ENCODE measurements around the gene AHDC1.
A peak's percentile ranks its signal among the peaks of the same experiment; 100 is the strongest.

AHDC1 gene

DNA sequence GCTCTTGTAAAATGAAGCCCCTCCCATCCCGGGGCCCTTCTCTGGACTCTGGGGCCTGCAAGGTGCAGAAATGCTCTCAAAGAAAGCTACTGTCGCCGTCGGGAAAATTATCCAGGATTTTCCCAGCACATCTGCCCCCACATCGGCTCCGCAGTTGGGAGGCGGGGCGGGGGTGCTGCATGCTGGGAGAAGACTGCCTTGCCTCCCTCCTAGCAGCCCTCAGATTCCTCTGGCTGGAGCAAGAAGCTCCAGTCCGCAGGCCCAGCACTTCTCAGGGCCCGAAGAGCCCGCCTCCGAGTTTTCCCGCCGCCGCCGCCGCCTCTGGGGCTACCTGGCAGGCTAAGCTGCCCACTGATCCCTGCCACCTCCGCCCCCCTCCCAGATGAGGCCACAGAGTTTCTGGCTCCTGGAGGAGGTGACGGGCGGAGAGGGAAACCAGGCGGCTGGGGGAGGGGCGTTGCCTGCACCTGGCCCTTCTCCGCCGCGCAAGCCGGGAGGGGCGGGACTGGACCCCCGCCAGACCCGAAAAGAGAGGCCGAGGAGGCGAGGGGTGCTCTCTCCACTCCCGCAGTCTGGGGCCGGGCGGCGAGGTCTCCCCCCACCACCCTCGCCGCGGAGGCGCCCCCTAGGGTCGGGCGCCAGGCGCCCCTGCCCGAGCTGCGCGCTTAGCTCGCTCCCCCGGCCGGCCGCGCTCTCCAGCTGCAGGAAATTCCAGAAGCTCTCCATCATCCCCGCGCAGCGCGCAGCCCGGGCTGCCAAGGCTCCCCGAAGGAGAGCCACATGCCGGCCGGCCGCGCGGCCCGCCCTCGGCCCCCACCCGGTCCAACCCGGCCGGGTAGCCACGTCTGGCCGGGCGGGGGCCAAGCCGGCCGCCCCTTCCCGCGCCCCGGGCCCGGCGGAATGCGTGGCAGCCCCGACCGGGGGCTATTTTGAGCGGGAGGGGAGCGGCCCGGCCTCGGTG lies 28.8 kb downstream of the AHDC1 start:
- DNase-seq = peak; percentile 17

DNA sequence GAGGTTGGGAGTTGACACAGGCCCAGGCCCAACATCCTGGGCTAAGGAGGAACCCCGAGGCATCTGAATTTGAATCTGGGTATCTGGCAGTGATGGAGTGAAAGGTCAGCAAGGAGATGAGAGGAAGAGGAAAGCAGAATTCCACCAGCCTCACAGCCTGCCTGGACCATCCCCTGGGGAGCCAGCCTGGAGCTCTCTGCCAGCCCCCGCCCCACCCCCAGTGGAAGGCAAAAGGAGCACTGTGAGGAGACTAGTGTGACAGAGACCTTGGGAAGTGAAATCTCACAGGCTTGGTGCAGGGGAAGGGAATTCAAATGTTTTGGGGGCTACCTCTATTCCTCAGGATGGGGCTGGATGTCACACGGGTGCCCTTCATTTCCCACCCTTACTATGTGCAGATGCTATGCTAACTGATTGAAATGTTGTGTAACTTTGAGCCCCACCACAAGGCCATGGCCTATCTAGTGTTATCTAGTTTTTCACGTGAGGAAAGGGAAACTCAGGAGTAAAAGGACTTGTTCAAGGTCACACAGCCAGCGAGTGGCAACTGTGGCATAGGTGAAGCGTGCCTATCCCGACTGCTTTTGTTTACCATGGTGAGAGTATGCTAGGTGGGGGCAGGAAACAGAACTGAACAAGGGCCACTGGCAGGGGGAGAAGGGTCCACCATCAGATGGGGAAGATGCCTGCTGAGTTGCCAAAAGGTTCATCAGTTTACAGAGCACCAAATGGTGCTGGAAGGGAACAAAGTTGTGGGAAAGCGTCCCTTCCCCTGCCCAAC lies 29.8 kb downstream of the AHDC1 start:
- no peak for DNase-seq

DNA sequence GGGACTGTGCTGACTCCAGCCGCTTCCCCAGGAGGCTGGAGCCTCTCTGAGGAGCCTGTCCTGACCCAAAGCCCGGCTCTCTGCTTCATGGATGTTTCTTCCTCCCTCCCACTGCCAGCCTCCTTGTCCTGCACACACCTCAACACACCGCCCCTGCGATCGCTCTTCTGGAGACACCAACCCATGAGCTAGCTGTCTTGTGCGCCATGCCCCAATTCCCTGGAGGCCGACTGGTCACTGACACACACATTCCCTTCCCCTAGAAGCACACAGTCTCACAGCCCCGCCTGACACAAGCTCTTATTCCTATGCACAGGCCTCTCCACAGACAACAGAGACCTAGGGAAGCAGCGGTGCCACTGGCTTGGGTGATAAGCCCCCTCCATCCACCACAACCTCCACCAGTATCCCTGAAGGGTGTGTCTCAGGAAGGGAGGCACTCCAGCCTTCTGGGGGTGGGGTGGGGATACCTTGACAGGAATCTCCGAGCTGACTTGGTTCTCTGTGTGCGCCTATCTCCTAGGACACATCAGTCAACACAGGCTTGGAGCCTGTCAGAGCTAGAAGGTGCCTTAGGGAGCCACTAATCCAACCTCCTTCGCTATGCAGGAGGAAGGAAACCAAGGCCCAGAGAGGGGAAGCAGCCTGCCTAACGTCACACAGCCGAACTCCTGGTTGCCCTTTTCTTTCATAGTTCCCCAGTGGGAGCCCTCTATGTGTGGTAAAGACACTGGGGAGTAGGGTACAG lies 31.1 kb downstream of the AHDC1 start:
- no peak for DNase-seq

- no peak for DNase-seq
These were observed 31.8 kb downstream of the AHDC1 start for GRCh38 chr1:27572019-27572678.

DNA sequence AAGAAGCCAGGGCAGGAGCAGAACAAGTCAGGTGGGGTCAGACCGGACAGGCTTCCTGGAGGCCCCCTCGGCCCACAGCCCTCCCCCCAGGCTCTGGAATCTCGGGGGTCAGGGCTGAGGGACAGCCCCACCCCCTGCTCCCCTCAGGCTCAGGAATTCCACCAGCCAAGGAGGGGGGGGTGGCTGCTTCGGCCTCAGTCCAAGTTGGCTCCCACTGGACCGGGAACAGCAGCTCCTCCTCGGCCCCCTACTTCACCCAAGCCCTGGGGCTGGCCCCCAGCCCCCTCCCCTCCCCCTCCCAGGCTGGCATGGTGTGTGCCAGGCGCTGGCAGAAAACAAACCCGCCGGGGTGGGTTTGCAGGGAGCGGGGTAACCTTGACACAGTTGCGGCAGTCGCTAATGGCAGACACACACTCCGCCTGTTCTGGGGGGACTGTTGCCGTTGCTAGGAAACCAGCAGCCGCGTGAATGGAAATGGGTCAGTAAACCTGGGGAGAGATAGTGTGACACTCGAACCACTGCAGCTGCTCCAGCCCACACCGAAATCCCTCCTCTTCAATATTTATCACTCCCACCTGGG lies 32.4 kb downstream of the AHDC1 start:
- no peak for DNase-seq

- no peak for DNase-seq
These were observed 33.2 kb downstream of the AHDC1 start for GRCh38 chr1:27570784-27571183.

GRCh38 chr1:27570356-27570755 lies 33.6 kb downstream of the AHDC1 start:
- no peak for DNase-seq

DNA sequence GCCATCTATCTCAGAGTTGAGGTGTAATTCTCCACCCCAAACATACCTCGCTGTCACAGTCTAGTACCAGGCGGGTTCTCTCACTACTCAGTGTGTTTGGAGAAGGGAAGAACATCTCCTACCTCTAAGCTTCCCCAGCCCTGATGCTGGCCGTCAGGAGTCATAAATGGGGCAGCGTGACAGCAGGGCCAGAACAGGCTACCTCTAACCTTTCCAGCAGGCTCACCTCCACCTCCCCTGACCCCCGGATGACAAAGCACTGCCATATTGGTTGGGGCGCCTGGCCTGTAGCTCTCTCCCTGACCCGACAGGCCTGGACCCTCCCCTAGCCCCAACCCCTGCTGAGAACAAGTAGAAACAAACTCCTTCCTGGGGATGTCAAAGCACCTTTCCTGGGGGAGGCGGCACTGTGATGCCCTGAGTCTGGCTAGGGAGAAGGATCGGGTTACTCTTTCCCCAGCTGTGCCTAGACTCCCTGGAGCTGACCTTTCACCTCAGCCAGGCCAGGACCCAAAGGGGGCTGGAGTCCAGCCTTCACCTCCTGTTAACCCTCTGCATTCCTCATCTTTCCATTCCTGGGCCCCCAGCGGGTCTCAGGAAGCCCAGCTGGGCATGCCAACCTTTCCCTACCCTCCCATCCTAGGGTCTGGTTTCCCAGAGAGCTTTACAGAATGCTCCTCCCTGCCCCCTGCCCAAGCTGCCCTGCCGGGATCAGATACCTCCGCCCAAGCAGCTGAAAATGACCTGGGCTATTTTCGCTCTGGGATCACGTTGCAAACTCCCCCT lies 34.2 kb downstream of the AHDC1 start:
- DNase-seq = no peak

- no peak for DNase-seq
These were observed 34.9 kb downstream of the AHDC1 start for GRCh38 chr1:27569088-27569460.

GRCh38 chr1:27568300-27569087 lies 35.5 kb downstream of the AHDC1 start:
- peak; percentile 94 for DNase-seq

GRCh38 chr1:27567971-27568299 lies 36.0 kb downstream of the AHDC1 start:
- no peak for DNase-seq

DNA sequence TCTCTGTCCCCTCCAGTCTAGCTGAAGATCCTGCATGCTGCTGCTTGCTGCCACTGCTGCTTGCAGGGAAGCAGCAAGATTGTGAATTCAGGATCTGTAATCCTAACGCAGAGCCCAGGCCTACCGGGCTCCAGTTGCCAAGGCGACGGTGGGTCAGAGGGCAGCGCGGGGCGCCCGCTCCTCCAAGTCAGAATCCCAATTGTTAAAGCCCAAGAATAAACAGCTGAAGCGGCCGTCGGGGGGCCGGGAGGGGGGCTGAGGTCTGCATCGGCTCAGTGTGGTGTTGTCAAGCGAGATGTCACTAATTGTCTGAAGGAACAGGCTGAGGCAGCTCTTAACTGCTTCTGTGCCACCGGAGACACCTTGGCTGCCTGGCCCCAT lies 36.8 kb downstream of the AHDC1 start:
- no peak for DNase-seq

- no peak for DNase-seq
These were observed 37.3 kb downstream of the AHDC1 start for GRCh38 chr1:27566462-27567145.

- no peak for DNase-seq
These were observed 39.0 kb downstream of the AHDC1 start for GRCh38 chr1:27564710-27565649.

GRCh38 chr1:27563591-27564471 lies 40.1 kb downstream of the AHDC1 start:
- DNase-seq = no peak

GRCh38 chr1:27563341-27563590 lies 40.7 kb downstream of the AHDC1 start:
- DNase-seq = no peak

DNA sequence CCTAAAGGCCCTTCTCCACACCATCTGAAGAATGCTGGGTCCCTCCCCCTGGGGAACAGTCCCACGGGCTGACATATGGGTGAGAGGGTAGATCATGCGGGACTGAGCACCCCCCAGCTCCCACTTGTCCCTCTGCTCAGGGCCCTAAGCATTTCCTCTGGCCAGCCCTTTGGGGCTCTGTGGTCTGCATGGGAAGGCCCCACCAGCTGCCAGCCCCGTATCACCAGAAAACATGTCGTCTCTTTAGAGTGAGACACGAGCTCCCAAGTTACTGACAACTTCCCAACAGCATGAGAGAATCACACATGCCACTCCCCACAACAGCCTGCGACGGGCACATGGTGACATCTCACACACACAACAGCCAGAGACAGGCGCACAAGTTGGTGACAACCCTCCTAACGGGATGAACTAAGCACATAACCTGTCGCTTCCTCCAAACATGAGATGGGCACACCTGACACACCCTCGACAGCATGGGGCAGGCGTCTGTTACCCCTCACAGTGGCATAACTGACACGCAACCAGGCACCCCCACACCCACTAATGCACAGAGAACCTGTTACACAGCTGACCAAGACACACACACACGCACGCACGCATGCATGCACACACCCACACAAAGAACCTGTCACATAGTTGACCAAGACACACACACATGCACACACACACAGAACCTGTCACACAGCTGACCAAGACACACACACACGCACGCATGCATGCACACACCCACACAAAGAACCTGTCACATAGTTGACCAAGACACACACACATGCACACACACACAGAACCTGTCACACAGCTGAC lies 41.2 kb downstream of the AHDC1 start:
- DNase-seq = no peak
